Measurements from ENCODE around the gene GORASP1.

The GORASP1 gene

GRCh38 chr3:39127908-39128304 lies 20.5 kb upstream of the GORASP1 start:
- no peaks in the 10 kb centered on the region for H3K4me1 ChIP-seq
- no peaks in the 10 kb centered on the region for H3K27me3 ChIP-seq
- no peak overlapping the region for H3K4me3 ChIP-seq (ENCODE audit: low read depth, low read length)
- TF ChIP-seq, protein P1, sequence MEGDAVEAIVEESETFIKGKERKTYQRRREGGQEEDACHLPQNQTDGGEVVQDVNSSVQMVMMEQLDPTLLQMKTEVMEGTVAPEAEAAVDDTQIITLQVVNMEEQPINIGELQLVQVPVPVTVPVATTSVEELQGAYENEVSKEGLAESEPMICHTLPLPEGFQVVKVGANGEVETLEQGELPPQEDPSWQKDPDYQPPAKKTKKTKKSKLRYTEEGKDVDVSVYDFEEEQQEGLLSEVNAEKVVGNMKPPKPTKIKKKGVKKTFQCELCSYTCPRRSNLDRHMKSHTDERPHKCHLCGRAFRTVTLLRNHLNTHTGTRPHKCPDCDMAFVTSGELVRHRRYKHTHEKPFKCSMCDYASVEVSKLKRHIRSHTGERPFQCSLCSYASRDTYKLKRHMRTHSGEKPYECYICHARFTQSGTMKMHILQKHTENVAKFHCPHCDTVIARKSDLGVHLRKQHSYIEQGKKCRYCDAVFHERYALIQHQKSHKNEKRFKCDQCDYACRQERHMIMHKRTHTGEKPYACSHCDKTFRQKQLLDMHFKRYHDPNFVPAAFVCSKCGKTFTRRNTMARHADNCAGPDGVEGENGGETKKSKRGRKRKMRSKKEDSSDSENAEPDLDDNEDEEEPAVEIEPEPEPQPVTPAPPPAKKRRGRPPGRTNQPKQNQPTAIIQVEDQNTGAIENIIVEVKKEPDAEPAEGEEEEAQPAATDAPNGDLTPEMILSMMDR (IDR thresholded peaks at IDR 0.05; ENCODE audit: low read depth, low read length): no peak
- no peaks in the 10 kb centered on the region for H3K36me3 ChIP-seq
- no peak for DNase-seq
- no peaks in the 10 kb centered on the region for H3K9me3 ChIP-seq

DNA sequence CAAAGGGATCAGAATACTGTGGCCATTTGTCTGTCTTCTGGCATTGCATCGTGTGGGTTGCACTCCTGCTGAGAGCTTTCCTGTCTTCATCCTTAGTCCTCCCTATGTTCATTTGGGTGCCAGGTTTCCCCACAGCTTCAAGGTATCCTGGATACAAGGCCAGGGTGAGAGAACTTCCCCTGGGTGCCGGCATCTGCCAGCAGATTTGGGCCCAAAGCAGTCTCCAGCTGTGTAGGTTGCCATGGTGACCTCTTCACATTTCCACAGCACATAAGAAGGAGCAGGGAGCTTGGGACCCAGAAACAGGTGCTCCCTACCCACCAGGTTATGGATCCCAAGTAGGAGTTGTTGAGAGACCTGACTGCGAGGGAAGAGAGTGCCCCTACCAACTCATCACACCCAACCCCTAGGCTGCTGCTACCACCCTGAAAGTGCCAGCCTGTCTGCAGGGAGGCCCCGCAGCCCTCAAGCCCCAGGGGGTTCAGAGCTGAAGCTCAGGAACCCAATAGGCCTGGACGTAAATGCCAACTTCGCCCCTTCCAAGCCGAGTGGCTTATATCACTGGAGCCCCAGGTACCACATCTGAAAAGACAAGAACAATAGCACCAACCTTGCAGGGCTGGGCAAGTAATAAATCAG lies 20.0 kb upstream of the GORASP1 start:
- Histone ChIP-seq H3K36me3 (no peaks in the 10 kb centered on the region), H3K4me1 (no peaks in the 10 kb centered on the region), H3K4me3 (ENCODE audit: low read depth, low read length) (no peak overlapping the region), H3K27me3 (no peaks in the 10 kb centered on the region), H3K9me3 (no peaks in the 10 kb centered on the region)
- DNase-seq: no peak
- TF ChIP-seq, protein P1 (IDR thresholded peaks at IDR 0.05; ENCODE audit: low read depth, low read length): no peak

DNA sequence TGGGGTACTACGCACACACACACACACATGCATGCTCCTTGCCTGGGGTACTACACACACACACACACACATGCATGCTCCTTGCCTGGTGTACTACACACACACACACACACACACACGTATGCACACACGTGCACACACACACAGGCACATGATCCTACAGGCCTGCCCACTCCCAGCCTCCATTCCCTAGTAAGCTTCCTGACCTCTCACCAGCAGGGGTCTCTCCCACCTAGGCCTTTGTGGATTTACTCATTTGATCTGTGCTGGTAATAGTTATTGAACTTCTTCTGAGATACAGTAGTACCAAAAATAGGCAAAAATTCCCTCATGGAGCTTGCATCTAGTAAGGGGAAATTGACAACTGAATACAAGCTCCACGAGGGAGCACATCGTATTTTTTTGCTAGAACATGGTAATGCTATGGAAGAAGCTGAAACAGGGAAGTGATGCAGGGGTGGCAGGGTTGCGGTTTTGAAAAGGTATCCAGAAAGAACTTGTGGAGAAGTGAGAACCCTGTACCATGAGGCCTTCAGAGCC lies 19.2 kb upstream of the GORASP1 start:
- peak; percentile 55 for DNase-seq
- Histone ChIP-seq H3K27me3 (no peaks in the 10 kb centered on the region), H3K9me3 (no peaks in the 10 kb centered on the region), H3K36me3 (no peaks in the 10 kb centered on the region), H3K4me1 (no peaks in the 10 kb centered on the region), H3K4me3 (ENCODE audit: low read depth, low read length) (no peak overlapping the region)
- TF ChIP-seq, protein P1 (IDR thresholded peaks at IDR 0.05; ENCODE audit: low read depth, low read length): peak; percentile 69

DNA sequence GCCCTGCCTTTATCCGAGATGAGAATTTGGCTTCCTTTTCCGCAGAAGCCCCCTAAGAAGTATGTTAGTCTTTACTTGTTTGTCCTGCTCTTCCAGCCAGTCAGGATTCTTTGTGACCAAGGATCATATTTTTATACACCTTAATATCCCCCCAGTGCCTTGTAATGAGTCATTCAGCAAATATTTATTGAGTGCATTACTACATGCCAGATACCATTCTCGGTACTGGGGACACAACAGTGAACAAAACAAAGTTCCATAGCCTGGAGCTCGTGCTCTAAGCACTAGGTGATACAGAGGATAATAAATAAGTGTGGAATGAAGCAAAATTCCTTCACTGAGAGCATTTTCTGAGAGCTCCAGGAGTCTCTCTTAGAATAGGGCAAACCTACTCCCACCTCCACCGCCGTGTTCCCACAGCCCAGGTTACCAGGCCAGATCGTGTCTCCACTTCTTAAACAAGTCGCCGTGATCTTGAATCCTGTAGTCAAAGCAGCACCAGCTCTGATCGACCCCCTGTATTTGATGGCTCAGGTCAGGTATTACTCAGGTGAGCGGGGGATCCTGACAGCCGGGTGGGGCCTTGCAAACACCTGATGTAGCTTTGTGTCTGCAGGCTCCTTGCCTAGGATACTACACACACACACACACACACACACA lies 18.5 kb upstream of the GORASP1 start:
- no peak for DNase-seq
- H3K4me1 ChIP-seq: no peaks in the 10 kb centered on the region

GRCh38 chr3:39124876-39125840 lies 17.7 kb upstream of the GORASP1 start:
- H3K4me3 ChIP-seq (ENCODE audit: low read depth, low read length): no peak overlapping the region
- no peak for DNase-seq
- H3K36me3 ChIP-seq: no peaks in the 10 kb centered on the region
- H3K9me3 ChIP-seq: no peaks in the 10 kb centered on the region
- TF ChIP-seq, protein P1 (IDR thresholded peaks at IDR 0.05; ENCODE audit: low read depth, low read length): peak; percentile 29
- H3K27me3 ChIP-seq: no peaks in the 10 kb centered on the region
- no peaks in the 10 kb centered on the region for H3K4me1 ChIP-seq

More for the DNA sequence above, 18.5 kb upstream of the GORASP1 start:
- Histone ChIP-seq H3K4me3 (ENCODE audit: low read depth, low read length) (no peak overlapping the region), H3K9me3 (no peaks in the 10 kb centered on the region), H3K27me3 (no peaks in the 10 kb centered on the region), H3K36me3 (no peaks in the 10 kb centered on the region)
- TF ChIP-seq, protein P1 (IDR thresholded peaks at IDR 0.05; ENCODE audit: low read depth, low read length): no peak

Measured in BE2C (cell line).